Stomach (tissue), 9 donors: ENCODE measurements around the gene GPR180. TPM values are rescaled to one million over a fixed set of nuclear protein-coding genes. Genes with fewer than 3 reads are reported as not detected.

Experiments used
- DNase-seq, 2 donors: peaks; one replicate each; pipeline versions ENCODE4 v3.0.0 to v3.0.0-alpha.2; 2013 to 2019
- H3K27ac ChIP-seq, 5 donors: fragments of 200-600 bp in 4 of 5; sonication (generic) in 4 of 5; one replicate each; pipeline ENCODE4 v1.5.1; 2013 to 2019; ENCODE audit warnings: mild to moderate bottlenecking in 1 of 5, moderate library complexity in 1 of 5
- H3K27me3 ChIP-seq, 3 donors: fragments of 200-600 bp; sonication (generic); one replicate each; pipeline ENCODE4 v1.5.1; 2017 to 2019; ENCODE audit warnings: mixed run types in 1 of 3
- H3K36me3 ChIP-seq, 4 donors: fragments of 200-600 bp; sonication (generic); 1 replicate in 3 of 4; 2 replicates in 1 of 4; pipeline ENCODE4 v1.5.1; 2016 to 2019
- H3K4me1 ChIP-seq, 4 donors: fragments of 200-600 bp; sonication (generic); one replicate each; pipeline ENCODE4 v1.5.1; 2016 to 2019
- H3K4me3 ChIP-seq, 4 donors: fragments of 200-600 bp; sonication (generic) in 3 of 4; one replicate each; pipeline ENCODE4 v1.5.1; 2016 to 2019; ENCODE audit warnings: mild to moderate bottlenecking in 1 of 4
- H3K9me3 ChIP-seq, 4 donors: fragments of 200-600 bp; sonication (generic); one replicate each; pipeline ENCODE4 v1.5.1; 2016 to 2019
- EP300 ChIP-seq: sonication (generic); formaldehyde crosslinking; IDR thresholded peaks from one replicate; pipeline ENCODE4 v1.6.1; 2017; ENCODE audit warnings: antibody characterized with exemption
- POLR2A ChIP-seq, 4 donors: fragments of 450-650 bp; IDR thresholded peaks; one replicate each; pipeline ENCODE4 v1.6.1; 2016; ENCODE audit warnings: antibody characterized with exemption in 4 of 4, control low read depth in 2 of 4, mild to moderate bottlenecking in 1 of 4, moderate library complexity in 1 of 4
- POLR2AphosphoS5 ChIP-seq, 3 donors: sonication (generic); formaldehyde crosslinking; IDR thresholded peaks; one replicate each; pipeline ENCODE4 v1.6.1; 2016; ENCODE audit warnings: antibody characterized with exemption in 3 of 3
- WGBS, 5 donors: extraction: QIAGEN DNeasy Blood & Tissue Kit in 3 of 5; methylation state at CpG; one replicate each; pipeline versions ENCODE4 v1.1.5 to v1.1.7; 2013 to 2018; 5-methylcytosine and 5-hydroxymethylcytosine counted together
- intact Hi-C: fragments of 100-400 bp; cut with DNase I; formaldehyde crosslinking; loops from one replicate; pipeline ENCODE4 v1.15.1; 2023; ENCODE audit warnings: low total_unique reads
- polyA plus RNA-seq, 3 donors: library from polyadenylated mRNA; stranded (reverse); fragments of 200-250 nt; gene quantifications; one replicate each; pipeline ENCODE4 v1.2.3, GENCODE V29; 2013
- total RNA-seq, 5 donors: library from RNA; depleted of rRNA; stranded (reverse); fragments of >200 nt; gene quantifications; one replicate each; pipeline versions ENCODE4 v1.1.0 to v1.2.3, GENCODE V29; 2014 to 2016
- TF ChIP-seq, protein P1 (sequence below), 7 experiments: fragments of 450-650 bp in 4 of 7; fragments of 200-600 bp in 3 of 7; sonication (generic) in 3 of 7; IDR thresholded peaks; one replicate each; pipeline ENCODE4 v1.5.1; 2016 to 2019; ENCODE audit warnings: antibody characterized with exemption in 7 of 7, control low read depth in 2 of 7, mild to moderate bottlenecking in 1 of 7
- donor health status: healthy with polysubstance abuse.
- donor health status: Bipolar disorder and iron deficiency.
- donor health status: healthy.

GPR180 gene
- total and polyA plus RNA-seq, 8 donors, result under 0.01 to 12.9 (median 1.7) TPM

DNA sequence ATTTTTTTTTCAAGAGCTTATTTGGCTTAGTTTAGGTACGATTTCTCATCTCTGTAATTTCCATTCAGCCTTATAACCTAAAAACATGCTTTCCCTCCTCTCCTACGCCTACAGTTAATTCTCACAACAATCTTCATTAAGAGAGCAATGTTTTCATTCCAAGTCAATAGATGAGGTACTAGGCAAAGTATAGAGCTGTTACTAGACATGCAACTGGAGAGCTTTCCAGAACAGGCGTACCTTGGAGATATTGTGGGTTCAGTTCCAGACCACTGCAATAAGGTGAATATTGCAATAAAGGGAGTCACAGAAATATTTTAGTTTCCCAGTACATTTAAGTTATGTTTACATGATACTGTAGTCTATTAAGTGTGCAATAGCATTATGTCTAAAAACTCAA is 40.5 kb upstream of the GPR180 start:
- no peaks in the 10 kb centered on the region for H3K27me3 ChIP-seq
- WGBS, 5 donors, result 90 to 93% (median 92%) methylated on average over 3 of the region's 3 CpGs

DNA sequence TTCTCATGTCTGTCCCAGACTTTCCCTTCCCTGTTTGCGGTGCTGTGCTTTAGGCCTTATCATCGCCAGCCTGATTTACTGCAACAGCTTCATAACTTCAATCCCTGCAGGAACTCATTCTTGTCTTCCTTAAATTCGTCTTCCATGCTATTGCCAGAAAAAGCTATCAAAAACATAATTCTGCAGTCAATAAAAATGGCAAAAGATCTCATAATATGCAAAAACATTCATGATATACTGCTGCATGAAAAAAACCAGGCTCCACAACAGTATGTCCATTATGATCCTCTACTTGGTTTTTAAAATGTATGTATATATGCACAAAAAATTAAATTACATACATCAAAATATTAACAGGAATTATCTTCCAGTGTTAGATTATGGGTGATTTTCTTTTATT is 34.1 kb upstream of the GPR180 start:
- H3K36me3 ChIP-seq, result peaks cover 22 to 51% (median 43%) of the 10 kb centered on the region in 4 donors
- TF ChIP-seq POLR2A (IDR thresholded peaks at IDR 0.05) (no peak), POLR2AphosphoS5 (IDR thresholded peaks at IDR 0.05) (no peak), EP300 (no peak)
- intact Hi-C loops, result no loop called here
- no peaks in the 10 kb centered on the region for H3K4me1 ChIP-seq
- no peaks in the 10 kb centered on the region for H3K9me3 ChIP-seq
- no peak overlapping the region for H3K27ac ChIP-seq
- H3K27me3 ChIP-seq, result no peaks in the 10 kb centered on the region
- WGBS, 5 donors, result 94 to 98% (median 95%) methylated on average over 3 of the region's 3 CpGs
- no peak for DNase-seq
- no peak overlapping the region for H3K4me3 ChIP-seq

More for the DNA sequence above, 40.5 kb upstream of the GPR180 start:
- H3K4me3 ChIP-seq, result no peak overlapping the region
- H3K9me3 ChIP-seq, result no peaks in the 10 kb centered on the region
- TF ChIP-seq POLR2AphosphoS5 (IDR thresholded peaks at IDR 0.05), result no peak
- TF ChIP-seq EP300, result no peak
- TF ChIP-seq, protein P1, sequence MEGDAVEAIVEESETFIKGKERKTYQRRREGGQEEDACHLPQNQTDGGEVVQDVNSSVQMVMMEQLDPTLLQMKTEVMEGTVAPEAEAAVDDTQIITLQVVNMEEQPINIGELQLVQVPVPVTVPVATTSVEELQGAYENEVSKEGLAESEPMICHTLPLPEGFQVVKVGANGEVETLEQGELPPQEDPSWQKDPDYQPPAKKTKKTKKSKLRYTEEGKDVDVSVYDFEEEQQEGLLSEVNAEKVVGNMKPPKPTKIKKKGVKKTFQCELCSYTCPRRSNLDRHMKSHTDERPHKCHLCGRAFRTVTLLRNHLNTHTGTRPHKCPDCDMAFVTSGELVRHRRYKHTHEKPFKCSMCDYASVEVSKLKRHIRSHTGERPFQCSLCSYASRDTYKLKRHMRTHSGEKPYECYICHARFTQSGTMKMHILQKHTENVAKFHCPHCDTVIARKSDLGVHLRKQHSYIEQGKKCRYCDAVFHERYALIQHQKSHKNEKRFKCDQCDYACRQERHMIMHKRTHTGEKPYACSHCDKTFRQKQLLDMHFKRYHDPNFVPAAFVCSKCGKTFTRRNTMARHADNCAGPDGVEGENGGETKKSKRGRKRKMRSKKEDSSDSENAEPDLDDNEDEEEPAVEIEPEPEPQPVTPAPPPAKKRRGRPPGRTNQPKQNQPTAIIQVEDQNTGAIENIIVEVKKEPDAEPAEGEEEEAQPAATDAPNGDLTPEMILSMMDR (IDR thresholded peaks at IDR 0.05), result no peak
- no peak for TF ChIP-seq POLR2A (IDR thresholded peaks at IDR 0.05)
- peaks cover 0 to 10% (median 7%) of the 10 kb centered on the region in 4 donors for H3K36me3 ChIP-seq
- intact Hi-C loops, result no loop called here
- H3K27ac ChIP-seq, result no peak overlapping the region
- no peaks in the 10 kb centered on the region for H3K4me1 ChIP-seq
- no peak for DNase-seq

DNA sequence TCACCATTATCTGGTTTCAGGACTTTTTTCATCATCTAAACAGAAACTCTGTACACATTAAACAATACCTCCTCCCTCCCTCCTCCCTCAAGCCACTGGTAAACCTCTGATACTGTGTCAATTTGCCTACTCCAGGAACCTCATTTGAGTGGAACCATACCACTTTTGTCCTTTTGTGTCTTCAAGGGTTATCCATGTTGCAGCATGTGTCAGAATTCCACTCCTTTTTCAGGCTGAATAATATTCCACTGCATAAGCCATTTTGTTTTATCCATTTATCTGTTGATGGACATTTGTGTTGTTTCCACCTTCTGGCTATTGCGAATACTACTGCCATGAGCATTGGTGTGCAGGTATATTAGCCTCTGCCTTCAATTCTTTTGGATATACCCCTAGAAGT is 33.2 kb upstream of the GPR180 start:
- 91 to 100% (median 98%) methylated on average over 1 of the region's 1 CpG for WGBS, 5 donors
- no peak overlapping the region for H3K4me3 ChIP-seq
- intact Hi-C loops, result no loop called here
- DNase-seq, result no peak
- peaks cover 24 to 51% (median 45%) of the 10 kb centered on the region in 4 donors for H3K36me3 ChIP-seq
- TF ChIP-seq POLR2A (IDR thresholded peaks at IDR 0.05) (no peak), POLR2AphosphoS5 (IDR thresholded peaks at IDR 0.05) (no peak), EP300 (no peak)
- TF ChIP-seq, protein P1 (IDR thresholded peaks at IDR 0.05), result no peak
- H3K9me3 ChIP-seq, result no peaks in the 10 kb centered on the region
- H3K27ac ChIP-seq, result no peak overlapping the region
- no peaks in the 10 kb centered on the region for H3K4me1 ChIP-seq
- no peaks in the 10 kb centered on the region for H3K27me3 ChIP-seq

DNA sequence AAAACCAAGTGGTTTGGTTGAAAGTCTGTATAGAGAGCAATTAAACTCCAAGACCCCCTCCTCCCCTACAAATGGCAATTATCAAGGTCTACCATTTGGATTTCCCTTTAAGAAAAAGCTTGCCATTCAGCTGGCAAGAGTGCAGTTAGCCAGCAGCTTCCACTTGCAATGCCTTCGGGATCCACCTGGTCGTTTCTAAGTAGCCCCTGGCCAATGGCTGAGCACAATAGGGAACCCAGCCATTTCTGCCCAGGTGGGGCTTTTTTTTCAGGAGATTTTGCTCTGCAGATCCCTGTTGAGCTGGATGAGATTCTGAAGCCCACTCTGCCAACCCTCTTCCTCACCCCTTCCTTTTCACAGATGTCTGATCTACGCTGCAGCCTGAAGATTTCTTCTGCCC is 32.0 kb upstream of the GPR180 start:
- Histone ChIP-seq H3K27me3 (no peaks in the 10 kb centered on the region), H3K4me1 (no peaks in the 10 kb centered on the region), H3K4me3 (no peak overlapping the region), H3K9me3 (no peaks in the 10 kb centered on the region), H3K36me3 (peaks cover 30 to 59% (median 56%) of the 10 kb centered on the region in 4 donors), H3K27ac (no peak overlapping the region)
- no peak for DNase-seq
- TF ChIP-seq POLR2A (IDR thresholded peaks at IDR 0.05) (no peak), EP300 (no peak), POLR2AphosphoS5 (IDR thresholded peaks at IDR 0.05) (no peak)
- TF ChIP-seq, protein P1 (IDR thresholded peaks at IDR 0.05), result no peak
- WGBS, 5 donors, result 89 to 98% (median 96%) methylated on average over 3 of the region's 3 CpGs
- intact Hi-C loops, result no loop called here

DNA sequence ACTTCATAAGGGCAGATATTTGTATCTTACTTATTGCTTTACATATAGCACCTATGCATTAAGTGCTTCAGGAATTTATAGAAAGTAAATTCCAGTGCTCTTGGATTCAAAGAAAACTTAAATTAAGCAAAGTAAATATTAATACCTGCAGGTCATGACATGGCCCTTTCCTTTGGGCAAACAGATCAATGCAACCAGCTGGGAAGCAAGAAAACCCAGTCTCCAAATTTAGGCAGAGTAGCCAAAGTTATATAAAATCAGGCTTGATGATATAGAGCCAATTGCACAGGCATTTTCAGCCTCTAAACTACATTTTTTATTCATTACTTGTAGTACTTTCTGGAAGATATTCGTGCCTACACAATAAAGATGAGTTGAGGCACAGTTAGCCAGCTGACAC is 22.6 kb upstream of the GPR180 start:
- H3K27ac ChIP-seq, result no peak overlapping the region
- DNase-seq, result no peak
- H3K4me3 ChIP-seq, result no peak overlapping the region
- peaks cover 46 to 94% (median 91%) of the 10 kb centered on the region in 4 donors for H3K36me3 ChIP-seq
- intact Hi-C loops, result no loop called here
- H3K9me3 ChIP-seq, result no peaks in the 10 kb centered on the region
- no peaks in the 10 kb centered on the region for H3K27me3 ChIP-seq
- TF ChIP-seq POLR2AphosphoS5 (IDR thresholded peaks at IDR 0.05) (no peak), POLR2A (IDR thresholded peaks at IDR 0.05) (no peak), EP300 (no peak)
- TF ChIP-seq, protein P1 (IDR thresholded peaks at IDR 0.05), result no peak
- WGBS, 5 donors, result 70 to 83% (median 76%) methylated on average over 1 of the region's 1 CpG
- no peaks in the 10 kb centered on the region for H3K4me1 ChIP-seq
